PC-3 (cell line): ENCODE data around the gene UNC5B. TPM values are rescaled to one million over a fixed set of nuclear protein-coding genes. Genes with fewer than 3 reads are reported as not detected.

ENCODE experiments used
- ATAC-seq: fragments of 200-7000 bp; cut with Tn5 transposase; 2 replicates; pipeline ENCODE4 v1.9.1; 2020; ENCODE audit warnings: mild to moderate bottlenecking, moderate library complexity
- BruUV-seq: library from RNA; stranded (reverse); fragments of 400-500 nt; replicated peaks from 2 replicates; lab custom pipeline; 2021; lab: Mats Ljungman, UMichigan
- CTCF ChIA-PET: fragments of 300-600 bp; sonication (Branson Sonifier 250); formaldehyde crosslinking; loops from one replicate; lab custom pipeline; 2022; ENCODE audit warnings: antibody characterized with exemption; lab: Charles Lee
- POLR2A ChIA-PET: fragments of 300-600 bp; sonication (Branson Sonifier 250); formaldehyde crosslinking; loops from one replicate; lab custom pipeline; 2022; ENCODE audit warnings: antibody characterized with exemption; ENCODE audit not compliant: unreplicated experiment; lab: Charles Lee
- DNase-seq: peaks from one replicate; pipeline ENCODE4 v3.0.0-alpha.2; 2015
- H2AFZ ChIP-seq: fragments of 300-600 bp; sonication (generic); 2 replicates; pipeline ENCODE4 v1.6.0; 2016; ENCODE audit warnings: antibody characterized with exemption, low read length
- H3F3A ChIP-seq: fragments of 300-600 bp; sonication (generic); one replicate; pipeline ENCODE4 v1.6.0; 2017; ENCODE audit warnings: antibody characterized with exemption, low read length, control low read depth, mild to moderate bottlenecking; ENCODE audit not compliant: unreplicated experiment
- H3K27ac ChIP-seq: fragments of 300-600 bp; sonication (generic); 2 replicates; pipeline ENCODE4 v1.5.1; 2016; ENCODE audit warnings: mild to moderate bottlenecking, low read length
- H3K27me3 ChIP-seq: fragments of 300-600 bp; sonication (generic); 2 replicates; pipeline ENCODE4 v1.6.1; 2016; ENCODE audit warnings: low read length, mixed read lengths
- H3K36me3 ChIP-seq: fragments of 300-600 bp; sonication (generic); 2 replicates; pipeline ENCODE4 v1.6.1; 2016; ENCODE audit warnings: low read depth, mixed run types, low read length, mixed read lengths
- H3K4me1 ChIP-seq: fragments of 300-600 bp; sonication (generic); 2 replicates; pipeline ENCODE4 v1.5.1; 2016; ENCODE audit warnings: low read length; ENCODE audit not compliant: insufficient read depth
- H3K4me2 ChIP-seq: fragments of 300-600 bp; sonication (generic); 2 replicates; pipeline ENCODE4 v1.6.0; 2016; ENCODE audit warnings: low read length
- H3K4me3 ChIP-seq: fragments of 300-600 bp; sonication (generic); 2 replicates; pipeline ENCODE4 v1.5.1; 2016; ENCODE audit warnings: mild to moderate bottlenecking, low read length, mixed read lengths
- H3K79me2 ChIP-seq: fragments of 300-600 bp; sonication (generic); 2 replicates; pipeline ENCODE4 v1.6.1; 2017; ENCODE audit warnings: low read length, mixed read lengths
- H3K9ac ChIP-seq: fragments of 300-600 bp; sonication (generic); 2 replicates; pipeline ENCODE4 v1.6.0; 2016; ENCODE audit warnings: mild to moderate bottlenecking, low read length
- H3K9me2 ChIP-seq: fragments of 300-600 bp; sonication (generic); replicated peaks from 2 replicates; pipeline ENCODE4 v1.6.1; 2016; ENCODE audit warnings: mixed run types, low read length, mixed read lengths
- H3K9me3 ChIP-seq: fragments of 300-600 bp; sonication (generic); 2 replicates; pipeline ENCODE4 v1.6.1; 2016; ENCODE audit warnings: low read length, mixed read lengths
- H4K20me1 ChIP-seq: fragments of 300-600 bp; sonication (generic); 2 replicates; pipeline ENCODE4 v1.6.1; 2016; ENCODE audit warnings: low read length, mixed read lengths
- CTCF ChIP-seq: fragments of 300-600 bp; sonication (generic); conservative IDR thresholded peaks from 2 replicates; pipeline ENCODE4 v1.5.1; 2017; ENCODE audit warnings: antibody characterized with exemption, low read depth, mild to moderate bottlenecking, low read length
- EZH2 ChIP-seq: fragments of 300-600 bp; sonication (generic); IDR thresholded peaks from one replicate; pipeline ENCODE4 v1.6.1; 2017; ENCODE audit warnings: antibody characterized with exemption, mild to moderate bottlenecking, low read length; ENCODE audit not compliant: unreplicated experiment
- EZH2phosphoT487 ChIP-seq: fragments of 300-600 bp; sonication (generic); IDR thresholded peaks from 2 replicates; pipeline ENCODE4 v1.6.1; 2018; ENCODE audit warnings: mild to moderate bottlenecking, antibody characterized with exemption, low read length, borderline replicate concordance
- intact Hi-C: fragments of 100-400 bp; cut with micrococcal nuclease; formaldehyde crosslinking; loops from 2 replicates; pipeline ENCODE4 v1.9.0; 2023
- total RNA-seq: library from RNA; depleted of rRNA; stranded (reverse); fragments of >200 nt; gene quantifications from 2 replicates; pipeline ENCODE4 v1.2.3, GENCODE V29; 2014

Gene UNC5B
- total RNA-seq, 1 experiment from 2014 or later: 0.26 TPM

- intact Hi-C loops: no loop called here
- Histone ChIP-seq H4K20me1 (no peaks in the 10 kb centered on the region), H2AFZ (no peak overlapping the region), H3K9me2 (no peaks in the 10 kb centered on the region), H3K9ac (no peak overlapping the region), H3K27me3 (peaks cover 5% of the 10 kb centered on the region), H3K4me2 (no peak overlapping the region), H3K27ac (no peak overlapping the region), H3K36me3 (no peaks in the 10 kb centered on the region), H3F3A (no peaks in the 10 kb centered on the region), H3K4me1 (no peaks in the 10 kb centered on the region), H3K9me3 (no peaks in the 10 kb centered on the region), H3K4me3 (no peak overlapping the region), H3K79me2 (no peaks in the 10 kb centered on the region)
- no peak for ATAC-seq
- TF ChIP-seq EZH2 (no peak), EZH2phosphoT487 (no peak), CTCF (no peak)
- no TSS peak for BruUV-seq
- no peak for DNase-seq
- ChIA-PET POLR2A (no interaction called here), CTCF (no interaction called here)
Observed at GRCh38 chr10:71228875-71229675, 16.7 kb downstream of the UNC5B start.

GRCh38 chr10:71229726-71230655, 17.6 kb downstream of the UNC5B start:
- no peaks in the 10 kb centered on the region for H3K9me3 ChIP-seq
- TF ChIP-seq CTCF (no peak), EZH2phosphoT487 (no peak), EZH2 (no peak)
- no peak overlapping the region for H2AFZ ChIP-seq
- H3K27me3 ChIP-seq: peaks cover 5% of the 10 kb centered on the region
- H4K20me1 ChIP-seq: no peaks in the 10 kb centered on the region
- no peaks in the 10 kb centered on the region for H3K36me3 ChIP-seq
- no peaks in the 10 kb centered on the region for H3K4me1 ChIP-seq
- ChIA-PET POLR2A (no interaction called here), CTCF (interaction anchor here (0.6 kb wide), 1 partner anchor 1080 kb away, joined by 3 read pairs; no protein-coding TSS in a partner anchor)
- no peak for ATAC-seq
- intact Hi-C loops: no loop called here
- no peak overlapping the region for H3K4me3 ChIP-seq
- no peaks in the 10 kb centered on the region for H3K9me2 ChIP-seq
- no peak overlapping the region for H3K9ac ChIP-seq
- H3K79me2 ChIP-seq: no peaks in the 10 kb centered on the region
- H3F3A ChIP-seq: no peaks in the 10 kb centered on the region
- BruUV-seq: no TSS peak
- H3K27ac ChIP-seq: no peak overlapping the region
- no peak overlapping the region for H3K4me2 ChIP-seq
- no peak for DNase-seq
